Endothelial cell of coronary artery (primary cell): Measurements from ENCODE around the gene OR2T1. TPM values are rescaled to one million over a fixed set of nuclear protein-coding genes. Genes with fewer than 3 reads are reported as not detected.

Experiments used
- total RNA-seq: library from RNA; depleted of rRNA; stranded (reverse); fragments of >200 nt; gene quantifications from 2 replicates; pipeline ENCODE4 v1.2.3, GENCODE V29; 2014

OR2T1 gene
- not detected in 2 replicates for total RNA-seq

GRCh38 chr1:248402748-248403147, at the start of gene OR2T1:
Gene OR2T1, plus strand, starts transcription at chr1:248403048. Its CDS starts 3,100 bp downstream, at chr1:248406148.

GRCh38 chr1:248361121-248361715, 41.6 kb upstream of the OR2T1 start, which contains the start of gene OR2T4:
Gene OR2T4, plus strand, starts transcription at chr1:248361665. Its CDS starts 0 bp downstream, at chr1:248361665.

GRCh38 chr1:248375446-248375845, 27.4 kb upstream of the OR2T1 start, which contains the start of gene OR2T6:
Gene OR2T6, plus strand, starts transcription at chr1:248375746. Its CDS starts 11,863 bp downstream, at chr1:248387609.

GRCh38 chr1:248445399-248445798, 42.6 kb downstream of the OR2T1 start, which contains the start of gene OR2T2:
Gene OR2T2, plus strand, starts transcription at chr1:248445637. Its CDS starts 7,161 bp downstream, at chr1:248452798.

Other genes starting within 250 kb of the OR2T1 start
- not detected in 2 replicates for gene OR2M2, start 228.2 kb upstream of the OR2T1 start, total RNA-seq
- not detected in 2 replicates for gene OR2M3, start 205.8 kb upstream of the OR2T1 start, total RNA-seq
- gene OR2M4, start 171.6 kb upstream of the OR2T1 start, total RNA-seq, result not detected in 2 replicates
- not detected in 2 replicates for gene OR2T33, start 125.1 kb upstream of the OR2T1 start, total RNA-seq
- not detected in 2 replicates for gene OR2T12, start 99.6 kb upstream of the OR2T1 start, total RNA-seq
- not detected in 2 replicates for gene OR2M7, start 78.5 kb upstream of the OR2T1 start, total RNA-seq
- gene OR14C36, start 54.3 kb upstream of the OR2T1 start, total RNA-seq, result not detected in 2 replicates
- gene OR2T4, start 41.4 kb upstream of the OR2T1 start, total RNA-seq, result not detected in 2 replicates
- gene OR2T6, start 27.3 kb upstream of the OR2T1 start, total RNA-seq, result not detected in 2 replicates
- not detected in 2 replicates for gene OR2T2, start 42.6 kb downstream of the OR2T1 start, total RNA-seq
- gene OR2T3, start 70.3 kb downstream of the OR2T1 start, total RNA-seq, result not detected in 2 replicates
- gene OR2T5, start 85.5 kb downstream of the OR2T1 start, total RNA-seq, result not detected in 2 replicates
- gene OR2G6, start 105.0 kb downstream of the OR2T1 start, total RNA-seq, result not detected in 2 replicates
- gene OR2T29, start 159.7 kb downstream of the OR2T1 start, total RNA-seq, result not detected in 2 replicates
- gene OR2T34, start 171.7 kb downstream of the OR2T1 start, total RNA-seq, result not detected in 2 replicates
- gene OR2T10, start 194.7 kb downstream of the OR2T1 start, total RNA-seq, result not detected in 2 replicates
- not detected in 2 replicates for gene OR2T11, start 232.0 kb downstream of the OR2T1 start, total RNA-seq
- gene OR2T35, start 242.2 kb downstream of the OR2T1 start, total RNA-seq, result not detected in 2 replicates